GM18526 (cell line): ENCODE results near the gene CELF2.

ENCODE experiments used
- POLR2A ChIP-seq: IDR thresholded peaks from 3 replicates; pipeline ENCODE4 v1.6.1; 2011; ENCODE audit not compliant: insufficient read length; ENCODE audit errors: extremely low read depth

Gene CELF2

DNA sequence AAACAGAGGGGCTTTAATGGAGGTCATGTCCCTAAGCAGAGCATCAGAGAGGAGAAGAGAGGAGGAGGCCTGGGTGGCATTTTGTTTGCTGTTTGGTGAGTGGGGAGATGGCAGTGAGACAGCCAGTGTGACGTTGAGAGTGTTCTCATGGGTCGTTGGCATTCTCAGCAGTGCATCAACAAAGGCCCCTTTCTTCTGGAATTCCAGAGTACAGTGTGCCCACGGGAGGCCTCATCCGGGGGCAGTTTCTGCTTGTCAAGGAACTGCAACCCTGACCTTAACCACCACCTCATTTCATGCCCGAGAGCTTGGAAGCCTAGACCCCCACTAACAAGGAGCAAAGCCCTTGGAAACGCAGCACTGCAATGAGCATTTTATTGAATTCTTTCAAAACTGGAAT lies 92.9 kb downstream of the CELF2 start:
- no peak for TF ChIP-seq POLR2A

DNA sequence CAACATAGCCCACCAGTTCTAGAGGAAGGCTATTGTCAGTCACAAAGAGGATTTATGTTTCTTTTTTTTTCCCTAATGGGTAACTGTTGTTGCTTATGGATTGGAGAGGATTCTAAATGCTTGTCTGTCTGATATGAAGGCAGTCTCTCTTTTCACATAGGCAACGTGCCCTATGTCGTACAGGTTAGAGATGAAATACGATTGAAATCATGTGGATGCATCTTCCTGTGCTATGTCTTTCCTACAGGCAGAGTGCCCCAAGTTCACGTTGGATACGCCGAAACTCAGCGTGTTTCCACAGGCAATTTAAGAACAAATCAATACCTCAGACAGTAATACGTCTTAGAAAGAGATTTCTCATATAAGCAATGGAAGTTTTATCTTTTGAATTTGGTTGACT lies 93.8 kb downstream of the CELF2 start:
- no peak for TF ChIP-seq POLR2A

- no peak for TF ChIP-seq POLR2A
Measured at GRCh38 chr10:11112718-11113117, 95.0 kb downstream of the CELF2 start.

DNA sequence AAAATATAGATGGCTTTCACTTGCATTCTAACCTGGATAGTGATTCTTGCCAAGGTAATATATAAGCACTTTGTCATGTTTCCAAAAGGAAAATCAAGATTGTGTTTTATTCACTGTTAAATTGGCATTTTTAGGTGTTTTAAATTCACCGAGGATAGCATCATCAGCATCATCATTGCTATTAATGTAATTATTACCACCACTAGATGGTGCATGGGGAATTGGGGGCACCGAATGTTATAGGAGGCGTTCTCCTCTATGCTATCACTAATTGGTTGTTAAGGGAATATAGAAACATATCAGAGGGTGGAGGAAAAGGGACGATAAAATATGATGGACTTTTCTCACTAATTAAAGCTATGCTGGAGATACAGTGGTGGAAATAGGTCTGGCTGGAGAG lies 95.5 kb downstream of the CELF2 start:
- TF ChIP-seq POLR2A, result no peak

- TF ChIP-seq POLR2A, result no peak
Measured at GRCh38 chr10:11114269-11114668, 96.6 kb downstream of the CELF2 start.

GRCh38 chr10:11115337-11115736 lies 97.7 kb downstream of the CELF2 start:
- no peak for TF ChIP-seq POLR2A

DNA sequence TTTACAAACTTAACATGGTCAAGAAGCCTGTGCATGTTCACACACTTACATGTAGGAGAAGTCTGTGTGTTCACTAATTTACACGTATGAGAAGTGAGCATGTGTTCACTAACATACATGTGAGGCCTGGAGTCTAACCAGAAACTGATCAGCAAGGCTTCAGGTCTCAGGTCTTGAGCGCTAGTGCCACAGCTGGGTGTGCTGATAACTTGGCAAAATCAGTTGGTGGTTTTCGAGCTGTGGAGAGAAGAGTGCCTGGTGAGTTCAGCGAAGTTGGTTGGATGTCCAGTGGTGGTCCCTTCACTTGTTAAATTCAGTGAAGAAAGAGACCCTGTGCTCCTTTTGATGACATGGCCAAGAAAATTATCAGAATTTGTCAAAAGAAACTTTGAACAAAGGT lies 98.7 kb downstream of the CELF2 start:
- TF ChIP-seq POLR2A, result no peak

GRCh38 chr10:11116817-11117216 lies 99.1 kb downstream of the CELF2 start:
- TF ChIP-seq POLR2A, result no peak

- no peak for TF ChIP-seq POLR2A
Measured at GRCh38 chr10:11118686-11119085, 101.0 kb downstream of the CELF2 start.

DNA sequence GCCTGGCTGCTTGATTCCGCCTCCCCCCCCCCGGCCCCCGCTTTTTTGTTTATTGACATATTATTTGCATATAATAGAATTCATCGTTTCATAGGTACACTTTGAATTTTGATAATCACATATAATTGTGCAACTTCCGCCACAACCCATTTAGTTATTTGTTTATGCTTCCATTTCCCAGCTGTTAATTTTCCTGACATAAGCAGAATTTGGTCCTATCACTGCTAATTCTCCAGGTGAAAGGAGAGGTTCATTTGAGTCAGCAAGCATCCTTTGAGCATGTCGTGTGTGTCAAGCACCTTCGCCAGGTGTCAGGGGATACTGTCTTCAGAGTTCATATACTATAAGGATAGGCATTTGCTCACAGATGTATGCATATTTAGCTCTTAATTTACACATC lies 102.2 kb downstream of the CELF2 start:
- TF ChIP-seq POLR2A, result no peak

DNA sequence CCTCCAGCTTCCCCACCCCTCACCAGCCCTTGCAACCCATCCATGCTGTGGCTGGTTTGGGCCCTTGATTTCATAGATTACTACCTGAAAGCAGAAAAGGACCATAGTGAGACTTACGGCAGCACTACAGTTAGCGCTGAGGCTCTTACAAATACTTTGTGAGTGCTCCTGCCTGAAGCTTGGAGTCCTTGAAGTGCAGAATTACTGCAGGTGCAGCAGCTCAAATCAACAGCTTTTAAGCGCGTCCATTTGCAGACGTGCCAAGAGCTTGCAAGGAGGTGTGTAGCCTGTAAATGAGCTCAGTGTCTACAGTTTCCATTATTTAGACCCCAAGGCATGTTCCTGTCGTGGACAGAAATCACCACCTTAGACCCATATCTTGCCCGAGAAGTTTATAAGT lies 103.0 kb downstream of the CELF2 start:
- no peak for TF ChIP-seq POLR2A

DNA sequence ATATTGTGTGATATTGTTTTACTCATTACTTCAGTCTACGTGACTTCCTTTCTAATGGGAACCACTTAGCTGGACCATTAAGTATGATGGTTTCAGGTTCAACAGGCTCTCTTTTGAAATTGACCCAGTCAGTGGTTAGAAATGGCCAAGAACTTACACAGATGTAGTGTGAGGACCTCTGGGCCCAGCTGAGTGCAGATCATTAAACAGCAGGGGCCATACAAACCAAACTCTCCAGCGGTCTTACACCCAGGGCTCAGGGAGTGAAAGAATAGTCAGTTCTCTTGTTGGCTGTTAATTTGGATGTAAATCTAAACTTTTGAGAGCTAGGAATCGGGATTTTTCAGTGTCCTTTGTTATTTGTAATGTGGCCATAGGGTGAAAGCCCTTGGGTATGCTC lies 107.3 kb downstream of the CELF2 start:
- TF ChIP-seq POLR2A, result no peak

- TF ChIP-seq POLR2A, result no peak
Measured at GRCh38 chr10:11131112-11131639, 113.5 kb downstream of the CELF2 start.

GRCh38 chr10:11134411-11134810 lies 116.7 kb downstream of the CELF2 start:
- TF ChIP-seq POLR2A, result no peak

DNA sequence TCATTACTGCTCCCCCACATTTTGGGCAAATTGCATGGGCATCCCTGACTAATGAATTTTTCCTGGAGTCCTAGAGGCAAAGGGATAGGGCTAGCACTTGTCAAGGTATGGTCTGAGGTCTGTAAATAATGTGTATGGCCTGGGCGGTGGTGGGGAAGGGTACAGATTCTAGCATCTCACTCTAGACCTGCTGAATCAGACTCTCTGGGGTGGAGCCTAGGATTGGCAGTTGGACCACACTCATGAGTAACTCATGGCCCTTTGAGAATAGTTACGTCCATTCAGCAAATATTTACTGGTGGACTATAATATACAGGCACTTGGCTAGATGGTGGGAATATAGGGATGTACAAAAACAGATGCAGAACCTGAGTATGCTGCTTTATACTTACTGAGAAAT lies 118.0 kb downstream of the CELF2 start:
- no peak for TF ChIP-seq POLR2A

- TF ChIP-seq POLR2A, result no peak
Measured at GRCh38 chr10:11138314-11139033, 120.8 kb downstream of the CELF2 start.

DNA sequence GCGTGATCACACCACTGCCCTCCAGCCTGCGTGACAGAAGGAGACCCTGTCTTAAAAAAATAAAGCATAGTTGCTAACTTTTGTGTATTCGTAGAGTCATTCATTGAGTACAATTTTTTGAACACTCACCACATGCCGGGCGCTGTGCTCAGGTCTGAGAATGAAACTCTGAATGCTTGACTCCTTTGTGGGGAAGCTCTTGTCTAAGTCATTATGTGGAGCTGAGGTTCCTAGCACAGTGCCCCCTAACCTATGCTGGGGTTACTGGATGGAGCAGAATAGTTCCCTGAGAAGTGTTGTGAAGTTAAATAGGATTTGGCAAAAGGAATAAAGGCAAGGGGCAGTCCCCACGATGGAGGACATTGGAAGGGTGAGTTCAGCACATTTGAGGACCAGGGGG lies 123.3 kb downstream of the CELF2 start:
- TF ChIP-seq POLR2A, result no peak

DNA sequence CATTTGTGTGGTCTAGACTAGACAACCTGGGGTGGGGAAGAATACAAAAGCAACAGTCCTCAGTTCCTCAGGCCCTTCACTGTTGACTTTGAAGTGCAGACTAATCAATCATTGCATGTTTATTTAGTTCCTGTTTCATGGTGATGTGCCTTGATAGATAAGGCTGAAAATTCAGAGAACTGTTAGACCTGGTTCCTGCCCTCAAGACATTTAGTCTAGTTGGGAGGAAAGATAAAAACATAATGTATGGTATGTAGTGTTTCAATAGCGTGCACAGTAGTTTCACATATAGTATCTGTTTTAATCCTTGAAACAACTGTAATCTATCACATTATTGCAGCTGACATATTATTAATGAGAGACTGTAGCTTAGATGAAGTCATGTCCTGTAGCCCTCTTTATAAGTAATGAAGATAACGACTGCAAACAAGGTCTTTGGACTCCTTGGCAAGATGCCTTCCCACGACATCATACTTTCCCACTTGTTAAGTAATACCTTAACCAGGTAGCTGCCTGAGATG lies 124.0 kb downstream of the CELF2 start:
- no peak for TF ChIP-seq POLR2A

- no peak for TF ChIP-seq POLR2A
Measured at GRCh38 chr10:11142777-11143176, 125.1 kb downstream of the CELF2 start.
